Epithelial cell of prostate (primary cell): ENCODE data around the gene TMEM45A.
"Not testable (repeated sequence)": the region's sequence is repeated elsewhere in the genome, so short reads cannot be mapped to it uniquely, and the experiment has no call there.

Experiments used
- DNase-seq: peaks from one replicate; pipeline ENCODE4 v3.0.0-alpha.2; 2011; ENCODE audit warnings: low read depth, low spot score
- H3K27ac ChIP-seq: fragments of 450-650 bp; 2 replicates; pipeline ENCODE4 v1.5.1; 2017; ENCODE audit warnings: mild to moderate bottlenecking

TMEM45A gene

GRCh38 chr3:100480081-100480480 lies 12.3 kb upstream of the TMEM45A start:
- DNase-seq, result no peak
- no peak overlapping the region for H3K27ac ChIP-seq

- H3K27ac ChIP-seq, result no peak overlapping the region
- no peak for DNase-seq
Measured at GRCh38 chr3:100482176-100482575, 10.2 kb upstream of the TMEM45A start.

- no peak for DNase-seq
- no peak overlapping the region for H3K27ac ChIP-seq
Measured at GRCh38 chr3:100483529-100483928, 8.9 kb upstream of the TMEM45A start.

- no peak overlapping the region for H3K27ac ChIP-seq
- no peak for DNase-seq
Measured at GRCh38 chr3:100486808-100487207, 5.6 kb upstream of the TMEM45A start.

- no peak overlapping the region for H3K27ac ChIP-seq
- no peak for DNase-seq
Measured at GRCh38 chr3:100489118-100489517, 3.3 kb upstream of the TMEM45A start.

GRCh38 chr3:100496711-100497261 lies 4.4 kb downstream of the TMEM45A start:
- DNase-seq, result no peak
- H3K27ac ChIP-seq, result peak overlapping the region; percentile 0

- H3K27ac ChIP-seq, result no peak overlapping the region
- DNase-seq, result no peak
Measured at GRCh38 chr3:100499651-100500050, 7.2 kb downstream of the TMEM45A start.

- no peak for DNase-seq
- H3K27ac ChIP-seq, result no peak overlapping the region
Measured at GRCh38 chr3:100500320-100500880, 8.0 kb downstream of the TMEM45A start.

- no peak for DNase-seq
- no peak overlapping the region for H3K27ac ChIP-seq
Measured at GRCh38 chr3:100503448-100503847, 11.0 kb downstream of the TMEM45A start.

- DNase-seq, result no peak
Measured at GRCh38 chr3:100506355-100506754, 13.9 kb downstream of the TMEM45A start.

GRCh38 chr3:100509818-100510217 lies 17.4 kb downstream of the TMEM45A start:
- not testable (repeated sequence) for H3K27ac ChIP-seq, DNase-seq

More at GRCh38 chr3:100506355-100506754, 13.9 kb downstream of the TMEM45A start:
- no peak overlapping the region for H3K27ac ChIP-seq

- no peak overlapping the region for H3K27ac ChIP-seq
- no peak for DNase-seq
Measured at GRCh38 chr3:100516232-100516631, 23.8 kb downstream of the TMEM45A start.

- H3K27ac ChIP-seq, result no peak overlapping the region
- no peak for DNase-seq
Measured at GRCh38 chr3:100516838-100517237, 24.4 kb downstream of the TMEM45A start.

- DNase-seq, result no peak
- H3K27ac ChIP-seq, result no peak overlapping the region
Measured at GRCh38 chr3:100517276-100517675, 24.9 kb downstream of the TMEM45A start.

- no peak for DNase-seq
- peak overlapping the region; percentile 14 for H3K27ac ChIP-seq
Measured at GRCh38 chr3:100518244-100518643, 25.8 kb downstream of the TMEM45A start.

GRCh38 chr3:100518983-100519382 lies 26.6 kb downstream of the TMEM45A start:
- H3K27ac ChIP-seq, result peak overlapping the region; percentile 14
- DNase-seq, result no peak

- no peak for DNase-seq
- H3K27ac ChIP-seq, result no peak overlapping the region
Measured at GRCh38 chr3:100521439-100521845, 29.0 kb downstream of the TMEM45A start.

- H3K27ac ChIP-seq, result no peak overlapping the region
Measured at GRCh38 chr3:100522125-100522524, 29.7 kb downstream of the TMEM45A start.

GRCh38 chr3:100523050-100523760 lies 30.8 kb downstream of the TMEM45A start:
- no peak overlapping the region for H3K27ac ChIP-seq
- DNase-seq, result no peak

More at GRCh38 chr3:100522125-100522524, 29.7 kb downstream of the TMEM45A start:
- no peak for DNase-seq

- DNase-seq, result peak; percentile 84
- peak overlapping the region; percentile 74 for H3K27ac ChIP-seq
Measured at GRCh38 chr3:100525753-100526612, 33.6 kb downstream of the TMEM45A start.
